ENCODE data around the gene CTRL. TPM values are rescaled to one million over a fixed set of nuclear protein-coding genes. Genes with fewer than 3 reads are reported as not detected.

CTRL gene
- total RNA-seq, 1 experiment from 2014 or later = 2.6 TPM

GRCh38 chr16:67957622-67958021, 26.0 kb upstream of the CTRL start:
- intact Hi-C loops (cut with micrococcal nuclease; ENCODE audit: unreplicated experiment) = no loop called here
- H3K36me3 Mint-ChIP-seq (ENCODE audit: insufficient read depth, unreplicated experiment) = peaks cover 6% of the 10 kb centered on the region
- H3K9me3 Mint-ChIP-seq (ENCODE audit: low read depth, unreplicated experiment) = no peaks in the 10 kb centered on the region
- no peak for DNase-seq
- TF ChIP-seq CTCF (IDR thresholded peaks at IDR 0.05; ENCODE audit: unreplicated experiment) = no peak
- no peak overlapping the region for H3K4me3 Mint-ChIP-seq (ENCODE audit: low read depth, unreplicated experiment)
- no TSS peak for BruUV-seq (replicated peaks)
- H3K4me1 Mint-ChIP-seq (ENCODE audit: low read depth, unreplicated experiment) = no peaks in the 10 kb centered on the region
- CTCF ChIA-PET = interaction anchor here (0.8 kb wide), 1 partner anchor 12 kb away, joined by 3 read pairs; no protein-coding TSS in a partner anchor
- no peaks in the 10 kb centered on the region for H3K27me3 Mint-ChIP-seq (ENCODE audit: unreplicated experiment)
- H3K27ac Mint-ChIP-seq (ENCODE audit: unreplicated experiment) = no peak overlapping the region

GRCh38 chr16:67954421-67955196, 22.9 kb upstream of the CTRL start:
- CTCF ChIA-PET = no interaction called here
- H3K36me3 Mint-ChIP-seq (ENCODE audit: insufficient read depth, unreplicated experiment) = peaks cover 22% of the 10 kb centered on the region
- no peaks in the 10 kb centered on the region for H3K27me3 Mint-ChIP-seq (ENCODE audit: unreplicated experiment)
- TF ChIP-seq CTCF (IDR thresholded peaks at IDR 0.05; ENCODE audit: unreplicated experiment) = no peak
- no TSS peak for BruUV-seq (replicated peaks)
- no peak overlapping the region for H3K4me3 Mint-ChIP-seq (ENCODE audit: low read depth, unreplicated experiment)
- no peaks in the 10 kb centered on the region for H3K4me1 Mint-ChIP-seq (ENCODE audit: low read depth, unreplicated experiment)
- intact Hi-C loops (cut with micrococcal nuclease; ENCODE audit: unreplicated experiment) = no loop called here
- H3K9me3 Mint-ChIP-seq (ENCODE audit: low read depth, unreplicated experiment) = no peaks in the 10 kb centered on the region
- DNase-seq = no peak
- no peak overlapping the region for H3K27ac Mint-ChIP-seq (ENCODE audit: unreplicated experiment)

- CTCF ChIA-PET = no interaction called here
- H3K9me3 Mint-ChIP-seq (ENCODE audit: low read depth, unreplicated experiment) = no peaks in the 10 kb centered on the region
- BruUV-seq (replicated peaks) = no TSS peak
- H3K4me1 Mint-ChIP-seq (ENCODE audit: low read depth, unreplicated experiment) = no peaks in the 10 kb centered on the region
- TF ChIP-seq CTCF (IDR thresholded peaks at IDR 0.05; ENCODE audit: unreplicated experiment) = no peak
- DNase-seq = no peak
- peaks cover 26% of the 10 kb centered on the region for H3K36me3 Mint-ChIP-seq (ENCODE audit: insufficient read depth, unreplicated experiment)
- H3K27me3 Mint-ChIP-seq (ENCODE audit: unreplicated experiment) = no peaks in the 10 kb centered on the region
- H3K4me3 Mint-ChIP-seq (ENCODE audit: low read depth, unreplicated experiment) = no peak overlapping the region
- no peak overlapping the region for H3K27ac Mint-ChIP-seq (ENCODE audit: unreplicated experiment)
- intact Hi-C loops (cut with micrococcal nuclease; ENCODE audit: unreplicated experiment) = no loop called here
These were observed 22.1 kb upstream of the CTRL start for GRCh38 chr16:67953641-67954375.

GRCh38 chr16:67951485-67951884, 19.8 kb upstream of the CTRL start:
- no peak for TF ChIP-seq CTCF (IDR thresholded peaks at IDR 0.05; ENCODE audit: unreplicated experiment)
- no peaks in the 10 kb centered on the region for H3K27me3 Mint-ChIP-seq (ENCODE audit: unreplicated experiment)
- no TSS peak for BruUV-seq (replicated peaks)
- H3K36me3 Mint-ChIP-seq (ENCODE audit: insufficient read depth, unreplicated experiment) = peaks cover 44% of the 10 kb centered on the region
- H3K9me3 Mint-ChIP-seq (ENCODE audit: low read depth, unreplicated experiment) = no peaks in the 10 kb centered on the region
- DNase-seq = no peak
- no peak overlapping the region for H3K27ac Mint-ChIP-seq (ENCODE audit: unreplicated experiment)
- intact Hi-C loops (cut with micrococcal nuclease; ENCODE audit: unreplicated experiment) = no loop called here
- H3K4me3 Mint-ChIP-seq (ENCODE audit: low read depth, unreplicated experiment) = no peak overlapping the region
- H3K4me1 Mint-ChIP-seq (ENCODE audit: low read depth, unreplicated experiment) = peaks cover 9% of the 10 kb centered on the region
- CTCF ChIA-PET = no interaction called here

Data from Calu3 (cell line).